HFFc6 (cell line): ENCODE measurements around the gene ROCK2. TPM values are rescaled to one million over a fixed set of nuclear protein-coding genes. Genes with fewer than 3 reads are reported as not detected.

Source experiments
- DNase-seq: peaks from one replicate; pipeline ENCODE4 v3.0.0-alpha.2; 2018
- H3K27ac Mint-ChIP-seq: 2 replicates; pipeline ENCODE4 v1.8.0; 2020; ENCODE audit warnings: mild to moderate bottlenecking, mixed read lengths
- H3K27me3 Mint-ChIP-seq: 2 replicates; pipeline ENCODE4 v1.8.0; 2021; ENCODE audit warnings: mild to moderate bottlenecking, moderate library complexity, mixed read lengths; ENCODE audit not compliant: insufficient read depth
- H3K36me3 Mint-ChIP-seq: 2 replicates; pipeline ENCODE4 v1.8.0; 2021; ENCODE audit warnings: low read depth, mixed read lengths
- H3K4me1 Mint-ChIP-seq: 2 replicates; pipeline ENCODE4 v1.8.0; 2020; ENCODE audit warnings: low read depth, mixed read lengths
- H3K4me3 Mint-ChIP-seq: 2 replicates; pipeline ENCODE4 v1.8.0; 2020; ENCODE audit warnings: mild to moderate bottlenecking, moderate library complexity, mixed read lengths
- H3K9me3 Mint-ChIP-seq: 2 replicates; pipeline ENCODE4 v1.8.0; 2020; ENCODE audit warnings: mild to moderate bottlenecking, mixed read lengths
- total RNA-seq, 6 experiments: library from RNA; stranded (reverse); fragmentation: NEBNext Ultra II Directional; extraction: Animal tissue kit (Norgen Biotek cat#: 25700); gene quantifications; 2 replicates in 1 of 6; 3 replicates in 5 of 6; pipeline ENCODE4 v1.2.3, GENCODE V29; 2021
- TF ChIP-seq, protein P1 (sequence below): fragments of 200-600 bp; sonication (generic); IDR thresholded peaks from 2 replicates; pipeline ENCODE4 v1.5.0; 2021; ENCODE audit warnings: antibody characterized with exemption, mild to moderate bottlenecking

The ROCK2 gene
- total RNA-seq, 6 experiments from 2014 or later = 41.6 to 54.3 (median 51.7) TPM

DNA sequence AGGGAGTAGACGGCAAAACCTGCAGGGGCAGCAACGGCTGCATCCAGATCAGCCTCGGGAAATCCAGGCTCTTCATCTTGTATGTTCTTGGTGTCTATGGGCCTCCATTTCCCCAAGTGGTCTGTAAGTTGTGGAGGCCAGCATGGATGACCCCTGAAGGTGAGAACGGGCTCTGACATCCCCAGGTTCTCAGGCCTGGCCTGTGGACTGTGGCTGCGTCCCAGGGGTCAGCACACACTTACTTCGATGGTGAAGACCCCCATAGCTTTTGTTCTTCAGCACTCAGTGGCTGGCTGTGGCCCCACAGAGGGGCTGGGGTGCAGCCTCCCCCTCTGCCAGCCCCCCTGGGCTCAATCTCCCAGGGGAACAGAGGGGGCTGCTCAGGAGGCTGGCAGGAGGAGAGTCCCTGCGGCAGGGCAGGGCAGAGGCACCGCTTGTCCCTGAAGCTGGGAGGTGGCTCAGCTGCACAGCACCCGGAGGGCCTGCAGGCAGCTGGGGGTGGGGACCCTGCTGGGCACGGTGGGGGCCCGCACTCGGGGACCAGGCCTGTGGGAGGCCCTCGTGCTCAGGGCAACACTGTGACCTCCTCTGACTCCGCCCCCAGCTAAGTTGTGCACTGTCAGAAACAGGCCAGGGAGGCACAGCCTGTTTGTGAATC lies 185.4 kb downstream of the ROCK2 start:
- no peaks in the 10 kb centered on the region; the same call in 1 of the 2 replicates for H3K36me3 Mint-ChIP-seq
- TF ChIP-seq, protein P1, sequence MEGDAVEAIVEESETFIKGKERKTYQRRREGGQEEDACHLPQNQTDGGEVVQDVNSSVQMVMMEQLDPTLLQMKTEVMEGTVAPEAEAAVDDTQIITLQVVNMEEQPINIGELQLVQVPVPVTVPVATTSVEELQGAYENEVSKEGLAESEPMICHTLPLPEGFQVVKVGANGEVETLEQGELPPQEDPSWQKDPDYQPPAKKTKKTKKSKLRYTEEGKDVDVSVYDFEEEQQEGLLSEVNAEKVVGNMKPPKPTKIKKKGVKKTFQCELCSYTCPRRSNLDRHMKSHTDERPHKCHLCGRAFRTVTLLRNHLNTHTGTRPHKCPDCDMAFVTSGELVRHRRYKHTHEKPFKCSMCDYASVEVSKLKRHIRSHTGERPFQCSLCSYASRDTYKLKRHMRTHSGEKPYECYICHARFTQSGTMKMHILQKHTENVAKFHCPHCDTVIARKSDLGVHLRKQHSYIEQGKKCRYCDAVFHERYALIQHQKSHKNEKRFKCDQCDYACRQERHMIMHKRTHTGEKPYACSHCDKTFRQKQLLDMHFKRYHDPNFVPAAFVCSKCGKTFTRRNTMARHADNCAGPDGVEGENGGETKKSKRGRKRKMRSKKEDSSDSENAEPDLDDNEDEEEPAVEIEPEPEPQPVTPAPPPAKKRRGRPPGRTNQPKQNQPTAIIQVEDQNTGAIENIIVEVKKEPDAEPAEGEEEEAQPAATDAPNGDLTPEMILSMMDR = no peak
- DNase-seq = no peak
- H3K4me3 Mint-ChIP-seq = no peak overlapping the region
- H3K4me1 Mint-ChIP-seq = peaks cover 12% of the 10 kb centered on the region
- no peak overlapping the region for H3K27ac Mint-ChIP-seq
- H3K27me3 Mint-ChIP-seq = no peaks in the 10 kb centered on the region; the same call in 1 of the 2 replicates
- no peaks in the 10 kb centered on the region for H3K9me3 Mint-ChIP-seq

- peaks cover 12% of the 10 kb centered on the region for H3K4me1 Mint-ChIP-seq
- TF ChIP-seq, protein P1 = no peak
- no peak overlapping the region for H3K4me3 Mint-ChIP-seq
- no peaks in the 10 kb centered on the region for H3K36me3 Mint-ChIP-seq
- H3K27ac Mint-ChIP-seq = no peak overlapping the region
- DNase-seq = no peak
- no peaks in the 10 kb centered on the region for H3K9me3 Mint-ChIP-seq
- no peaks in the 10 kb centered on the region; the same call in 1 of the 2 replicates for H3K27me3 Mint-ChIP-seq
Observed at GRCh38 chr2:11157731-11158130, 186.7 kb downstream of the ROCK2 start.

DNA sequence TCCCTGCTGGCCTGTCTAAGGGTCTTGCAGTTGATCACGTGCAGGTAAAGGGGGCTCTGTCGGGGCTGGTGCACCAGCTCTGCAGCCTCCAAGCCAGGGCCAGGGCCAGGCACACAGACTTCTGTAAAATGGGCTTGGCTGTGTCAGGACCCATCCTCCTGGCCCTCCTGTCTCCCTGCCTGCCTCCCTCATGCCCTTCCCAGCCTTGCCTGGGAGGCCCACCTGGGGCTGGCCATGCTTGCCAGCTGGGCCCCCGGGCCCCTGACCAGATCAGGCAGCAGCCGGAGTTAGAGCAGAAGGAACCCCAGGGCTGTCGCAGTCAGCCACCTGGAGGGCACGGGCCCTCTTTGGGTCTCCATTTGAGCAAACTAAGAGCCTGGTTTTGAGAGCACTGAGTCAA lies 187.1 kb downstream of the ROCK2 start:
- Mint-ChIP-seq H3K4me3 (no peak overlapping the region), H3K27ac (no peak overlapping the region), H3K27me3 (no peaks in the 10 kb centered on the region; the same call in 1 of the 2 replicates), H3K4me1 (peaks cover 12% of the 10 kb centered on the region), H3K36me3 (no peaks in the 10 kb centered on the region), H3K9me3 (no peaks in the 10 kb centered on the region)
- TF ChIP-seq, protein P1 = no peak
- DNase-seq = no peak

DNA sequence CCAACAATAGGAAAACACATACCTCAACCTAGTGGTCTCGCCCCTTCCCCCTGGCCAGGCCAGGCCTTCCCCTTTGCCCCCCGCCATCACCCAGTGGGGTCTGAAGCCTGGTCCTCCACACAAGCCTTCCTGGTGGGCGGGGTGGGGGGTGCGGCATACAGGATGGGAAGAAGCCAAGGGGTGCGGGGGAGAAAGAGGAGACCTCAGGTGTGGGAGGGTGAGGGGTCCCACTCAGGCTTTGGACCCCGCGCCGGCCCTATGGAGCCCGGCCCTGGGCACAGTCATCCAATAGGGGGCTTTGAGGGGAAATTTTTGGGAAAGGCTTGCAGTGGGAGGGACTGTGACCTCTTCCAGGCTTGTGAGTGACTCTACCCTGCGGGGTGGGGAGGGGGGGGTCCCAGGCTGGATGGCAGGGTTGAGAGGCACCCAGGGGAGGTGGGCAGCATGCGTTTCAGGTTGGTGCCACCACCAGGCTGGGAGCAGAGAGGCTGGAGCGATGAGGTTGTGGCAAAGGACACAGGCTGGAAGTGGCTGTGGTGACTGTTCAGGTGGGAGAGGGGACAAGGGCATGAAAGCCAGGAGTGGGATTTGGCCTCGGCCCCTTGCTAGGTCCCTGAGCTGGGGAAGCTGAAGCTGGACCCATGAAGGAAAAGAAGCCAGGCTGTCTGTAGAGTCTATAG lies 187.9 kb downstream of the ROCK2 start:
- Mint-ChIP-seq H3K36me3 (no peaks in the 10 kb centered on the region), H3K4me3 (peak overlapping the region; percentile 83), H3K27me3 (peaks cover 2% of the 10 kb centered on the region), H3K27ac (no peak overlapping the region), H3K4me1 (peaks cover 12% of the 10 kb centered on the region), H3K9me3 (no peaks in the 10 kb centered on the region)
- TF ChIP-seq, protein P1 = no peak
- DNase-seq = no peak

DNA sequence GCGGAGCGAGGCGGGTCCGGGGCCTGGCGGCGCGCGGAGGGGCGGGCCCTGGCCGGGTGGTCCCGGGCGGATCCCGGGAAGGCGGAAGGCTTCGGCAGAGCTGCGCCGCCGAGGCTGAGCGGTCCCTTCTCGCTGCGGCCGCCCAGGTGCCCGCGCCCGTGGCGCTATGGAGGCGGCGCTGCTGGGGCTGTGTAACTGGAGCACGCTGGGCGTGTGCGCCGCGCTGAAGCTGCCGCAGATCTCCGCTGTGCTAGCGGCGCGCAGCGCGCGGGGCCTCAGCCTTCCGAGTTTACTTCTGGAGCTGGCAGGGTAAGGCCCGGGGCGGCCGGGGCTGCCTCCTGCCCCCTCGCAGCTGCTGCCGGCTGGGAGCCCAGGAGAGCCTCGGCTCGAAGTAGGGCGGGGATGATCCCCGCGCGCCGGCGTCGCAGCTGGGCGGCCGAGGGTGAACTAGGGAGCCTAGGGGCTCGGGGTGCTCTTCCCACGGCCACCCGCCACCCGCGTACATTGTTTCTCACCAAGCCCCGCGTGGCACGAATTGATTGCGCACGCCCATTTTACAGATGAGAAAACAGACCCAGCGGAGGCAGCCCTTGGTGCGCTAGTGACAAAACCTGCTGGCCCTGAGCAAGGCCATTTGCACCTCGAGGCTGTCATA lies 188.9 kb downstream of the ROCK2 start, which contains the start of gene SLC66A3:
TSS of gene SLC66A3 (plus strand) at position 87 of the 655 bp plus-strand sequence. CDS start at position 167, 80 bp downstream.
- Mint-ChIP-seq H3K27ac (peak within 1 kb of the TSS; percentile 89), H3K27me3 (peaks cover 6% of the 10 kb centered on the region), H3K9me3 (no peaks in the 10 kb centered on the region), H3K4me3 (peak within 1 kb of the TSS; percentile 83), H3K36me3 (no peaks in the 10 kb centered on the region), H3K4me1 (peaks cover 12% of the 10 kb centered on the region)
- peak; percentile 75 for DNase-seq
- TF ChIP-seq, protein P1 = no peak; the same call in 1 of the 2 replicates
